K562 (cell line): Measurements from ENCODE around the gene ACAT2. TPM values are rescaled to one million over a fixed set of nuclear protein-coding genes. Genes with fewer than 3 reads are reported as not detected.

ENCODE experiments used
- ATAC-seq: fragments of 200-7000 bp; cut with Tn5 transposase; 3 replicates; pipeline ENCODE4 v1.9.1; 2020; ENCODE audit warnings: moderate library complexity
- BruUV-seq: library from RNA; stranded (reverse); fragments of 400-500 nt; replicated peaks from 2 replicates; lab custom pipeline; 2021; lab: Mats Ljungman, UMichigan
- CTCF ChIA-PET: fragments of 300-600 bp; formaldehyde crosslinking; extraction: SDS; loops from one replicate; lab custom pipeline; 2021; ENCODE audit warnings: low intra/inter-chr PET ratio; lab: Yijun Ruan, JAX
- POLR2A ChIA-PET: fragments of 300-600, 350-650 bp; sonication (Branson Sonifier 250); formaldehyde crosslinking; extraction: SDS; loops from one replicate; lab custom pipeline; 2021; ENCODE audit warnings: antibody characterized with exemption, inconsistent platforms; lab: Yijun Ruan, JAX
- DNase-seq, 4 experiments: peaks; one replicate each; pipeline versions ENCODE4 v3.0.0 to v3.0.0-alpha.2; 2011 to 2018; ENCODE audit warnings: low spot score in 3 of 4, mixed read lengths in 3 of 4; ENCODE audit errors: extremely low read depth in 1 of 4
- FAIRE-seq: peaks from 2 replicates; lab custom pipeline; 2011; peaks lifted over from hg19 to GRCh38; lab: Jason Lieb, UNC
- H2AFZ ChIP-seq: 2 replicates; pipeline ENCODE4 v1.6.0; 2011; ENCODE audit warnings: low read depth, low read length, control low read depth, inconsistent platforms
- H3K27ac ChIP-seq: fragments of 200-600 bp; 3 replicates; pipeline ENCODE4 v1.8.0; 2011; ENCODE audit warnings: low read depth, mild to moderate bottlenecking, control low read depth, inconsistent platforms, low read length, moderate library complexity, mixed read lengths; ENCODE audit errors: extremely low read depth
- H3K27me3 ChIP-seq, 2 experiments: fragments of 300-600 bp in 1 of 2; 2 replicates in 1 of 2; 3 replicates in 1 of 2; pipeline versions ENCODE4 v1.6.0 to v1.8.0; 2011; ENCODE audit warnings: inconsistent platforms in 2 of 2, low read length in 2 of 2, mild to moderate bottlenecking in 1 of 2, mixed read lengths in 1 of 2, moderate library complexity in 1 of 2; ENCODE audit not compliant: control insufficient read depth in 2 of 2, insufficient read depth in 2 of 2
- H3K36me3 ChIP-seq: fragments of 300-600 bp; 3 replicates; pipeline ENCODE4 v1.8.0; 2011; ENCODE audit warnings: mild to moderate bottlenecking, low read length, inconsistent platforms; ENCODE audit not compliant: control insufficient read depth, insufficient read depth
- H3K4me1 ChIP-seq, 2 experiments: fragments of 200-600 bp in 1 of 2; replicated peaks in 1 of 2; 2 replicates in 1 of 2; 3 replicates in 1 of 2; pipeline versions ENCODE4 v1.5.1 to v1.8.0; 2011; ENCODE audit warnings: inconsistent platforms in 2 of 2, low read length in 2 of 2, mild to moderate bottlenecking in 1 of 2, mixed read lengths in 1 of 2, moderate library complexity in 1 of 2; ENCODE audit not compliant: control insufficient read depth in 2 of 2, insufficient read depth in 2 of 2
- H3K4me2 ChIP-seq: 2 replicates; pipeline ENCODE4 v1.6.1; 2011; ENCODE audit warnings: low read length, control low read depth, inconsistent platforms, mixed read lengths; ENCODE audit not compliant: insufficient read depth
- H3K4me3 ChIP-seq: fragments of 200-600 bp; sonication (generic), shearing (Covaris generic); 2 replicates; pipeline ENCODE4 v1.5.1; 2016; ENCODE audit warnings: control low read depth, inconsistent platforms
- H3K79me2 ChIP-seq: fragments of 200-600 bp; 3 replicates; pipeline ENCODE4 v1.8.0; 2011; ENCODE audit warnings: low read length, inconsistent platforms; ENCODE audit not compliant: control insufficient read depth, insufficient read depth
- H3K9ac ChIP-seq, 2 experiments: 2 replicates each; pipeline versions ENCODE4 v1.6.0 to v1.6.1; 2011; ENCODE audit warnings: low read depth in 2 of 2, low read length in 2 of 2, control low read depth in 1 of 2, inconsistent platforms in 1 of 2, mild to moderate bottlenecking in 1 of 2, mixed read lengths in 1 of 2; ENCODE audit not compliant: insufficient read depth in 1 of 2
- H3K9me1 ChIP-seq: one replicate; pipeline ENCODE4 v1.6.0; 2011; ENCODE audit warnings: inconsistent platforms, mild to moderate bottlenecking, low read length, moderate library complexity; ENCODE audit not compliant: control insufficient read depth, insufficient read depth
- H3K9me3 ChIP-seq: replicated peaks from 2 replicates; pipeline ENCODE4 v1.5.1; 2011; ENCODE audit warnings: low read depth, low read length, inconsistent platforms; ENCODE audit not compliant: control insufficient read depth, insufficient read depth
- H4K20me1 ChIP-seq: replicated peaks from 2 replicates; pipeline ENCODE4 v1.6.1; 2011; ENCODE audit warnings: low read length, inconsistent platforms, mixed read lengths; ENCODE audit not compliant: control insufficient read depth, insufficient read depth
- BMI1 ChIP-seq: fragments of 150-350 bp; IDR thresholded peaks from 2 replicates; pipeline ENCODE4 v1.6.1; 2014; ENCODE audit warnings: low read length
- CBX5 ChIP-seq: IDR thresholded peaks from 2 replicates; pipeline ENCODE4 v1.6.1; 2014; ENCODE audit warnings: low read depth, borderline replicate concordance
- FOXA1 ChIP-seq: fragments of 450-650 bp; IDR thresholded peaks from 2 replicates; pipeline ENCODE4 v1.6.1; 2016; ENCODE audit warnings: mild to moderate bottlenecking, borderline replicate concordance
- FOXK1 ChIP-seq: sonication (generic); formaldehyde crosslinking; IDR thresholded peaks from 2 replicates; pipeline ENCODE4 v1.8.0; 2022; ENCODE audit warnings: missing genetic modification reagents, mild to moderate bottlenecking, borderline replicate concordance
- HOXB6 ChIP-seq: fragments of 250-450 bp; sonication (Bioruptor Pico); IDR thresholded peaks from 2 replicates; pipeline ENCODE4 v1.5.1; 2022; ENCODE audit warnings: mild to moderate bottlenecking, borderline replicate concordance
- MAX ChIP-seq: sonication (generic); formaldehyde crosslinking; IDR thresholded peaks from 2 replicates; pipeline ENCODE4 v1.9.0; 2022; ENCODE audit warnings: mild to moderate bottlenecking, missing genetic modification reagents
- MLLT1 ChIP-seq, 2 experiments: fragments of 450-650 bp; IDR thresholded peaks; 2 replicates each; pipeline ENCODE4 v1.6.1; 2016
- MYNN ChIP-seq, 2 experiments: sonication (generic); formaldehyde crosslinking in 1 of 2; IDR thresholded peaks; 2 replicates each; pipeline versions ENCODE4 v1.5.0 to v1.6.1; 2016 to 2020; ENCODE audit warnings: antibody characterized with exemption in 1 of 2, missing genetic modification reagents in 1 of 2
- NEUROD1 ChIP-seq: fragments of 150-350 bp; IDR thresholded peaks from 2 replicates; pipeline ENCODE4 v1.6.1; 2014; ENCODE audit warnings: borderline replicate concordance, low read length, low read depth; ENCODE audit not compliant: partially characterized antibody
- NFATC3 ChIP-seq: fragments of 450-650 bp; IDR thresholded peaks from 2 replicates; pipeline ENCODE4 v1.6.1; 2017; ENCODE audit warnings: mild to moderate bottlenecking
- PHB ChIP-seq: fragments of 250-450 bp; sonication (Bioruptor Pico); IDR thresholded peaks from 2 replicates; pipeline ENCODE4 v1.5.0; 2021
- RBM34 ChIP-seq: fragments of 200-400 bp; formaldehyde crosslinking; IDR thresholded peaks from 2 replicates; pipeline ENCODE4 v1.6.1; 2018; ENCODE audit warnings: low read length, borderline replicate concordance; ENCODE audit not compliant: insufficient read depth
- TRIM25 ChIP-seq: fragments of 450-650 bp; IDR thresholded peaks from 2 replicates; pipeline ENCODE4 v1.7.0; 2016; ENCODE audit warnings: borderline replicate concordance
- ZNF239 ChIP-seq: fragments of 250-450 bp; sonication (Bioruptor Pico); IDR thresholded peaks from 2 replicates; pipeline ENCODE4 v1.4.0; 2020; ENCODE audit warnings: mild to moderate bottlenecking
- WGBS: fragments of 100-300 bp; shearing (Covaris generic); methylation state at CpG from one replicate; pipeline ENCODE4 v1.1.6; 2016; ENCODE audit warnings: low coverage, mixed read lengths; ENCODE audit not compliant: insufficient coverage; ENCODE audit errors: missing lambda C conversion rate; 5-methylcytosine and 5-hydroxymethylcytosine counted together
- in situ Hi-C: fragments of 300-500 bp; cut with MboI; formaldehyde crosslinking; loops from 4 replicates; pipeline ENCODE4 v1.15.0; 2018; ENCODE audit warnings: inconsistent platforms, mixed read lengths
- intact Hi-C: fragments of 100-400 bp; cut with micrococcal nuclease; formaldehyde crosslinking; loops from 2 replicates; pipeline ENCODE4 v1.14.2; 2022
- polyA plus RNA-seq, 8 experiments: library from polyadenylated mRNA; depleted of rRNA in 4 of 8; stranded (reverse) in 5 of 8; unstranded in 3 of 8; fragments of >200 nt; fragmentation: Nextera tagmentation in 2 of 8; fragmentation: Illumina TruSeq in 1 of 8; extraction: Ambion mirVana in 2 of 8; extraction: Trizol in 1 of 8; gene quantifications; 2 replicates each; pipeline versions ENCODE4 v1.2.1 to v1.2.3, GENCODE V29; 2011 to 2014; ENCODE audit warnings: inconsistent platforms in 1 of 8, missing spikeins in 1 of 8
- total RNA-seq, 7 experiments: library from RNA; depleted of rRNA in 6 of 7; stranded (reverse); fragments of >200 nt in 6 of 7; fragmentation: Illumina TruSeq in 2 of 7; extraction: Trizol in 2 of 7; gene quantifications; 2 replicates each; pipeline versions ENCODE4 v1.2.1 to v1.2.3, GENCODE V29; 2011 to 2021; ENCODE audit warnings: low replicate concordance in 1 of 7

Gene ACAT2
- total and polyA plus RNA-seq, 9 of the 15 experiments (the other 6 are each of a cell fraction or from before 2014, with no cell fraction given) = 63.0 to 309 (median 144) TPM

- no peaks in the 10 kb centered on the region for H4K20me1 ChIP-seq
- no peak overlapping the region for H3K4me3 ChIP-seq
- no peaks in the 10 kb centered on the region for H3K36me3 ChIP-seq
- no peak overlapping the region for H3K27ac ChIP-seq
- H3K4me1 ChIP-seq = peaks cover 0 to 16% of the 10 kb centered on the region in 2 experiments; a peak in 4 of 5 replicates
- peaks cover 26 to 47% of the 10 kb centered on the region in 2 experiments for H3K27me3 ChIP-seq
- no peak overlapping the region for H2AFZ ChIP-seq
- WGBS = 42% methylated on average over 4 of the region's 4 CpGs
- no peak for FAIRE-seq
- intact Hi-C loops = no loop called here
- ChIA-PET POLR2A (no interaction called here), CTCF (no interaction called here)
- no peaks in the 10 kb centered on the region for H3K79me2 ChIP-seq
- no peak overlapping the region for H3K4me2 ChIP-seq
- H3K9me1 ChIP-seq = no peaks in the 10 kb centered on the region
- TF ChIP-seq NFATC3 (no peak), MAX (CRISPR knock-in tag) (no peak), FOXK1 (CRISPR knock-in tag) (no peak), FOXA1 (no peak), PHB (no peak), RBM34 (no peak), MLLT1 (IDR thresholded peaks at IDR 0.05) (no peak), CBX5 (no peak), MYNN (IDR thresholded peaks at IDR 0.05) (no peak), MYNN (CRISPR knock-in tag; IDR thresholded peaks at IDR 0.05) (no peak), BMI1 (no peak), HOXB6 (CRISPR knock-in tag) (no peak), NEUROD1 (no peak), TRIM25 (no peak), ZNF239 (CRISPR knock-in tag) (no peak)
- BruUV-seq = no TSS peak
- no peaks in the 10 kb centered on the region for H3K9me3 ChIP-seq
- no peak overlapping the region for H3K9ac ChIP-seq
- in situ Hi-C loops = no loop called here
- DNase-seq = no peak
- no peak for ATAC-seq
These were observed 47.3 kb downstream of the ACAT2 start for GRCh38 chr6:159809149-159809548.
